22Rv1 (cell line): Measurements from ENCODE around the gene GPRC5C.

Source experiments
- CTCF ChIP-seq: fragments of 450-650 bp; IDR thresholded peaks from 2 replicates; pipeline ENCODE4 v1.5.1; 2017; ENCODE audit warnings: mild to moderate bottlenecking
- ZFX ChIP-seq: fragments of 450-650 bp; IDR thresholded peaks from 2 replicates; pipeline ENCODE4 v1.6.1; 2017; ENCODE audit warnings: antibody characterized with exemption, borderline replicate concordance

- no peak for TF ChIP-seq CTCF
- no peak for TF ChIP-seq ZFX
These were observed 53.3 kb downstream of the GPRC5C start for GRCh38 chr17:74485022-74485743.
